Stomach (tissue), 4 donors: ENCODE data around the gene NTMT2.

Experiments
- POLR2AphosphoS5 ChIP-seq, 3 donors: sonication (generic); formaldehyde crosslinking; IDR thresholded peaks; one replicate each; pipeline ENCODE4 v1.6.1; 2016; ENCODE audit warnings: antibody characterized with exemption in 3 of 3
- TF ChIP-seq, protein P1 (sequence below), 7 experiments: fragments of 450-650 bp in 4 of 7; fragments of 200-600 bp in 3 of 7; sonication (generic) in 3 of 7; IDR thresholded peaks; one replicate each; pipeline ENCODE4 v1.5.1; 2016 to 2019; ENCODE audit warnings: antibody characterized with exemption in 7 of 7, control low read depth in 2 of 7, mild to moderate bottlenecking in 1 of 7

DNA sequence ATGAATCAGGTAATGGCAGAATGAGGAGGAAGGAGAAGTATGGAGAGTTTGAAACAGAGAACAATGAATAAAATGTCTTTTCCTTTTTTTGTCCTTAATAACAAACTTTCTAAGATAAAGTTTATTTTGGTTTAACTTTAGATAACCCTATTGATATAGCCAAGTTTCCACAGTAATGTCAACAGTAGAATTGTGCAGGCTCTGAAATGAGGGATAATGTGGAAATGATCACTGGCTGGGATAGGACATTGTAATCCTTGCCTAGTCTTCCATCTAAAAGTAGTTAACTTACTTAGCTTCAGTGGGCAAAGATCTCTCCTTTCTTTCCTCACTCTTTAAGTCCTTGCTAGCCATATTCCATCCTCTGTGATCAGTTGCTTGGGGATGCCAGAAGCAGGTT lies 52.8 kb downstream of the NTMT2 start:
- TF ChIP-seq, protein P1, sequence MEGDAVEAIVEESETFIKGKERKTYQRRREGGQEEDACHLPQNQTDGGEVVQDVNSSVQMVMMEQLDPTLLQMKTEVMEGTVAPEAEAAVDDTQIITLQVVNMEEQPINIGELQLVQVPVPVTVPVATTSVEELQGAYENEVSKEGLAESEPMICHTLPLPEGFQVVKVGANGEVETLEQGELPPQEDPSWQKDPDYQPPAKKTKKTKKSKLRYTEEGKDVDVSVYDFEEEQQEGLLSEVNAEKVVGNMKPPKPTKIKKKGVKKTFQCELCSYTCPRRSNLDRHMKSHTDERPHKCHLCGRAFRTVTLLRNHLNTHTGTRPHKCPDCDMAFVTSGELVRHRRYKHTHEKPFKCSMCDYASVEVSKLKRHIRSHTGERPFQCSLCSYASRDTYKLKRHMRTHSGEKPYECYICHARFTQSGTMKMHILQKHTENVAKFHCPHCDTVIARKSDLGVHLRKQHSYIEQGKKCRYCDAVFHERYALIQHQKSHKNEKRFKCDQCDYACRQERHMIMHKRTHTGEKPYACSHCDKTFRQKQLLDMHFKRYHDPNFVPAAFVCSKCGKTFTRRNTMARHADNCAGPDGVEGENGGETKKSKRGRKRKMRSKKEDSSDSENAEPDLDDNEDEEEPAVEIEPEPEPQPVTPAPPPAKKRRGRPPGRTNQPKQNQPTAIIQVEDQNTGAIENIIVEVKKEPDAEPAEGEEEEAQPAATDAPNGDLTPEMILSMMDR (IDR thresholded peaks at IDR 0.05), result no peak
- no peak for TF ChIP-seq POLR2AphosphoS5 (IDR thresholded peaks at IDR 0.05)
